ENCODE results near the gene PPP1R2C. TPM values are rescaled to one million over a fixed set of nuclear protein-coding genes. Genes with fewer than 3 reads are reported as not detected.

PPP1R2C gene
- total and polyA plus RNA-seq, 4 donors = not detected

DNA sequence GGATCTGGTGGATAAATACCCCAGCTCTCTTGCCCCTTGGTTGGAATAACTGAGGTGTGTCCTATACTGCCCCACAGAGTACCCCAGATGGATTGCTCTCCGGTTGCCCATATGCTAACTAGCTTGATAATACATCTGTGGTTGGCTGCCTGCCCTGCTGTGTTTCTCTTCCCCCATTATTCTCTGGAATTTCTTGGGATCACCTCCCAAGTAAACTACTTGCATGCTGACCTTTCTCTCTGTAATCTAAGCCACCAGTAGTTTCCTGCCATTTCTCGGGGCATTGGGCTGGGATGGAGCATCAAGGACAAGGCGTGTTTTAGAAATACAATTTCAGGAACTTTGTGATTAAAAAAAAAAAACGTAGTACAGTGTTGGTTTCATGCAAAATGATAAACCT is 25.2 kb downstream of the PPP1R2C start (continued):
- TF ChIP-seq, protein P1, sequence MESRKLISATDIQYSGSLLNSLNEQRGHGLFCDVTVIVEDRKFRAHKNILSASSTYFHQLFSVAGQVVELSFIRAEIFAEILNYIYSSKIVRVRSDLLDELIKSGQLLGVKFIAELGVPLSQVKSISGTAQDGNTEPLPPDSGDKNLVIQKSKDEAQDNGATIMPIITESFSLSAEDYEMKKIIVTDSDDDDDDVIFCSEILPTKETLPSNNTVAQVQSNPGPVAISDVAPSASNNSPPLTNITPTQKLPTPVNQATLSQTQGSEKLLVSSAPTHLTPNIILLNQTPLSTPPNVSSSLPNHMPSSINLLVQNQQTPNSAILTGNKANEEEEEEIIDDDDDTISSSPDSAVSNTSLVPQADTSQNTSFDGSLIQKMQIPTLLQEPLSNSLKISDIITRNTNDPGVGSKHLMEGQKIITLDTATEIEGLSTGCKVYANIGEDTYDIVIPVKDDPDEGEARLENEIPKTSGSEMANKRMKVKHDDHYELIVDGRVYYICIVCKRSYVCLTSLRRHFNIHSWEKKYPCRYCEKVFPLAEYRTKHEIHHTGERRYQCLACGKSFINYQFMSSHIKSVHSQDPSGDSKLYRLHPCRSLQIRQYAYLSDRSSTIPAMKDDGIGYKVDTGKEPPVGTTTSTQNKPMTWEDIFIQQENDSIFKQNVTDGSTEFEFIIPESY (IDR thresholded peaks at IDR 0.05) = no peak
- TF ChIP-seq FOXA1 (IDR thresholded peaks at IDR 0.05) (no peak), HNF4G (IDR thresholded peaks at IDR 0.05) (no peak), GABPA (IDR thresholded peaks at IDR 0.05 in 1 of 2, conservative IDR thresholded peaks at IDR 0.05 in 1 of 2) (no peak), JUND (IDR thresholded peaks at IDR 0.05) (no peak)
- TF ChIP-seq, protein P2, sequence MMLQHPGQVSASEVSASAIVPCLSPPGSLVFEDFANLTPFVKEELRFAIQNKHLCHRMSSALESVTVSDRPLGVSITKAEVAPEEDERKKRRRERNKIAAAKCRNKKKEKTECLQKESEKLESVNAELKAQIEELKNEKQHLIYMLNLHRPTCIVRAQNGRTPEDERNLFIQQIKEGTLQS (IDR thresholded peaks at IDR 0.05) = no peak

DNA sequence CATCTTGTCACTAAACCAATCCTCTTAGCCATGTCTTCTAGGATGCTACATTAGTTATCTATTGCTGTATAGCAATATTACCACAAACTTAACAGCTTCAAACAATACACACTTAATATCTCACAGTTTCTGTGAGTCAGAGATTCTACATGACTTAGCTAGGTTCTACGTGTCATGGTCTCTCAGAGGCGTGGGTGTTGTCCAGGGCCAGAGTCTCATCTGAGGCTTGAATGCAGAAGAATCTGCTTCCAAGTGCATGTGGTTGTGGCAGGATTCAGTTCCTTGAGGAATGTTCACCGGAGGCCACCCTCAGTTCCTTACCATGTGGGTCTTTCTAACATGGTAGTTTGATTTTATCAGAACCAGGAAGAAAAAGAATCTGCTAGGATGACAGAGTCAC is 26.4 kb downstream of the PPP1R2C start:
- Histone ChIP-seq H3K27me3 (ENCODE audit: control insufficient read depth in 4 of 4, insufficient read depth in 4 of 4, low read length in 3 of 4) (no peaks in the 10 kb centered on the region), H3K36me3 (ENCODE audit: control insufficient read depth in 4 of 4, insufficient read depth in 3 of 4, low read depth in 1 of 4, low read length in 3 of 4) (no peaks in the 10 kb centered on the region), H3K4me1 (ENCODE audit: control insufficient read depth in 4 of 4, insufficient read depth in 4 of 4, low read length in 3 of 4) (no peaks in the 10 kb centered on the region), H3K4me3 (ENCODE audit: low read depth in 1 of 3, low read length in 3 of 3) (no peak overlapping the region), H3K9me3 (ENCODE audit: control insufficient read depth in 4 of 4, low read length in 3 of 4) (no peaks in the 10 kb centered on the region), H3K27ac (ENCODE audit: low read depth in 1 of 2, low read length in 2 of 2) (no peak overlapping the region), H3K9ac (ENCODE audit: low read depth in 1 of 2, low read length in 2 of 2) (no peak overlapping the region)
- DNase-seq (ENCODE audit: low spot score) = no peak
- TF ChIP-seq, protein P3, sequence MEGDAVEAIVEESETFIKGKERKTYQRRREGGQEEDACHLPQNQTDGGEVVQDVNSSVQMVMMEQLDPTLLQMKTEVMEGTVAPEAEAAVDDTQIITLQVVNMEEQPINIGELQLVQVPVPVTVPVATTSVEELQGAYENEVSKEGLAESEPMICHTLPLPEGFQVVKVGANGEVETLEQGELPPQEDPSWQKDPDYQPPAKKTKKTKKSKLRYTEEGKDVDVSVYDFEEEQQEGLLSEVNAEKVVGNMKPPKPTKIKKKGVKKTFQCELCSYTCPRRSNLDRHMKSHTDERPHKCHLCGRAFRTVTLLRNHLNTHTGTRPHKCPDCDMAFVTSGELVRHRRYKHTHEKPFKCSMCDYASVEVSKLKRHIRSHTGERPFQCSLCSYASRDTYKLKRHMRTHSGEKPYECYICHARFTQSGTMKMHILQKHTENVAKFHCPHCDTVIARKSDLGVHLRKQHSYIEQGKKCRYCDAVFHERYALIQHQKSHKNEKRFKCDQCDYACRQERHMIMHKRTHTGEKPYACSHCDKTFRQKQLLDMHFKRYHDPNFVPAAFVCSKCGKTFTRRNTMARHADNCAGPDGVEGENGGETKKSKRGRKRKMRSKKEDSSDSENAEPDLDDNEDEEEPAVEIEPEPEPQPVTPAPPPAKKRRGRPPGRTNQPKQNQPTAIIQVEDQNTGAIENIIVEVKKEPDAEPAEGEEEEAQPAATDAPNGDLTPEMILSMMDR (IDR thresholded peaks at IDR 0.05; ENCODE audit: low read depth, low read length, missing input control) = no peak
- TF ChIP-seq JUND (IDR thresholded peaks at IDR 0.05) = no peak
- no peak for TF ChIP-seq FOXA1 (IDR thresholded peaks at IDR 0.05)
- TF ChIP-seq YY1 (IDR thresholded peaks at IDR 0.05) = no peak
- TF ChIP-seq NR2F2 (IDR thresholded peaks at IDR 0.05) = no peak
- TF ChIP-seq RAD21 (IDR thresholded peaks at IDR 0.05) = no peak
- TF ChIP-seq, protein P1 (IDR thresholded peaks at IDR 0.05) = no peak
- no peak for TF ChIP-seq GABPA (IDR thresholded peaks at IDR 0.05 in 1 of 2, conservative IDR thresholded peaks at IDR 0.05 in 1 of 2)
- no peak for TF ChIP-seq TAF1 (conservative IDR thresholded peaks at IDR 0.05)
- no peak for TF ChIP-seq SP1 (IDR thresholded peaks at IDR 0.05)
- TF ChIP-seq, protein P4, sequence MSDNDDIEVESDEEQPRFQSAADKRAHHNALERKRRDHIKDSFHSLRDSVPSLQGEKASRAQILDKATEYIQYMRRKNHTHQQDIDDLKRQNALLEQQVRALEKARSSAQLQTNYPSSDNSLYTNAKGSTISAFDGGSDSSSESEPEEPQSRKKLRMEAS (IDR thresholded peaks at IDR 0.05) = no peak
- TF ChIP-seq HNF4A (conservative IDR thresholded peaks at IDR 0.05) = no peak
- no peak for TF ChIP-seq EGR1 (IDR thresholded peaks at IDR 0.05; ENCODE audit: low read depth in 2 of 2)
- TF ChIP-seq, protein P5, sequence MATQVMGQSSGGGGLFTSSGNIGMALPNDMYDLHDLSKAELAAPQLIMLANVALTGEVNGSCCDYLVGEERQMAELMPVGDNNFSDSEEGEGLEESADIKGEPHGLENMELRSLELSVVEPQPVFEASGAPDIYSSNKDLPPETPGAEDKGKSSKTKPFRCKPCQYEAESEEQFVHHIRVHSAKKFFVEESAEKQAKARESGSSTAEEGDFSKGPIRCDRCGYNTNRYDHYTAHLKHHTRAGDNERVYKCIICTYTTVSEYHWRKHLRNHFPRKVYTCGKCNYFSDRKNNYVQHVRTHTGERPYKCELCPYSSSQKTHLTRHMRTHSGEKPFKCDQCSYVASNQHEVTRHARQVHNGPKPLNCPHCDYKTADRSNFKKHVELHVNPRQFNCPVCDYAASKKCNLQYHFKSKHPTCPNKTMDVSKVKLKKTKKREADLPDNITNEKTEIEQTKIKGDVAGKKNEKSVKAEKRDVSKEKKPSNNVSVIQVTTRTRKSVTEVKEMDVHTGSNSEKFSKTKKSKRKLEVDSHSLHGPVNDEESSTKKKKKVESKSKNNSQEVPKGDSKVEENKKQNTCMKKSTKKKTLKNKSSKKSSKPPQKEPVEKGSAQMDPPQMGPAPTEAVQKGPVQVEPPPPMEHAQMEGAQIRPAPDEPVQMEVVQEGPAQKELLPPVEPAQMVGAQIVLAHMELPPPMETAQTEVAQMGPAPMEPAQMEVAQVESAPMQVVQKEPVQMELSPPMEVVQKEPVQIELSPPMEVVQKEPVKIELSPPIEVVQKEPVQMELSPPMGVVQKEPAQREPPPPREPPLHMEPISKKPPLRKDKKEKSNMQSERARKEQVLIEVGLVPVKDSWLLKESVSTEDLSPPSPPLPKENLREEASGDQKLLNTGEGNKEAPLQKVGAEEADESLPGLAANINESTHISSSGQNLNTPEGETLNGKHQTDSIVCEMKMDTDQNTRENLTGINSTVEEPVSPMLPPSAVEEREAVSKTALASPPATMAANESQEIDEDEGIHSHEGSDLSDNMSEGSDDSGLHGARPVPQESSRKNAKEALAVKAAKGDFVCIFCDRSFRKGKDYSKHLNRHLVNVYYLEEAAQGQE (IDR thresholded peaks at IDR 0.05) = no peak
- TF ChIP-seq HNF4G (IDR thresholded peaks at IDR 0.05) = no peak
- no peak for TF ChIP-seq RXRA (IDR thresholded peaks at IDR 0.05)
- TF ChIP-seq, protein P2 (IDR thresholded peaks at IDR 0.05) = no peak
- no peak for TF ChIP-seq FOXA2 (IDR thresholded peaks at IDR 0.05)
- WGBS = 94% methylated on average over 3 of the region's 3 CpGs
